GM19372 (cell line): ENCODE results near the gene GAN.

Experiments used
- ATAC-seq: cut with Tn5 transposase; IDR thresholded peaks from one replicate; pipeline ENCODE4 v1.9.1; 2021; ENCODE audit warnings: mild to moderate bottlenecking, low read depth, moderate library complexity; ENCODE audit not compliant: unreplicated experiment

The GAN gene

GRCh38 chr16:81349608-81350305 lies 35.0 kb downstream of the GAN start:
- ATAC-seq = no peak

DNA sequence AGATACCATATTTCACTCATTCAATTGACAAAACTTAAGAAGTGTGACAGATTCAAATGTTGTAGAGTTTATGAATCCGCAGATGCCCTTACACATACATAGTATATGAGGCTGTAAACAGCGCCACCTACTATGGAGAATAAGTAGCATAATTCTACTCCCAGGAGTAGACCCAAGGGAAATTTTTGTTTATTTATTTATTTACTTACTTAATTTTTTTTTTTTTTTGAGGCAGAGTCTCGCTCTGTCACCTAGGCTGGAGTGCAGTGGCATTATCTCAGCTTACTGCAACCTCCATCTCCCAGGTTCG lies 35.5 kb downstream of the GAN start:
- ATAC-seq = no peak

DNA sequence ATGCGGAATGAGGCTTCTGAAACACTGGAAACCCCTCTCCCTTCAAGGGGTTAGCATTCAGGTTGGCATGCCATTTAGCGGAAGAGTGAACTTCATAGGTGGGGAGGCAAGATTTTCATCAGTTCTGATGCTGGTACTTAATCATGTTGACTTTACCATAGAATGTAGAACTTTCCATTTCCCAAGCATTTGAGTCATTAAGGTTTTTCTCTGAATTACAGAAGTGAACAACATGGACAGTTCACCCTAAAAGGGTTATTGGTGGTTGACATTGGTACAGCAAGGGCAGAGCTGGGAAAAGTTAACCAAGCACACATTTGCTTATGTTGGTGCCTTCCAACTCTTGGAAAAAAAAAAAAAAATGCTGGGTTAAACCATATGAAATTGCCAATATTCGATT lies 39.1 kb downstream of the GAN start:
- no peak for ATAC-seq

DNA sequence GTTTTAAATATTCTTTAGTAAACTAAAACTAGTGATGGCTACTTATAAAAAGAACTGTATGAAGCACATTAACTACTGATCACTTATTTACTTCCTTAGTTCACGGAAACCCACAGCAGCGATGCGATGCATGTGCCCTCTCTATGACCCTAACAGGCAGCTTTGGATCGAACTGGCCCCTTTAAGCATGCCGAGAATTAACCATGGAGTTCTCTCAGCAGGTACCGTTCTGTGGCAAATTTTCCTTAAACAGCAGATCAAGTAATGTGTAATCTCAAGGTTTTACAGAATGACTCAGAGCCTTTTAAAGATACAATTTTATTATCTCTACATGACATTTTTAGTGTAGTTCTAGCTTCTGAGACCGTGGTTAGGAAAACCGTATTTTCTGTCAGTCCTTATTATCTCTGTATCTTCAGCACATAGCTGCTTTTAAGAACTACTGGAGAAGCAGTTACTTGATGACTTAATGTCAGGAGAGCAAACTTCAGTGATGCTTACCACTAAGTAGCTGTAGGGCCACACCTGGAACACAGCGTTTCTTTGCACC lies 43.0 kb downstream of the GAN start:
- no peak for ATAC-seq

DNA sequence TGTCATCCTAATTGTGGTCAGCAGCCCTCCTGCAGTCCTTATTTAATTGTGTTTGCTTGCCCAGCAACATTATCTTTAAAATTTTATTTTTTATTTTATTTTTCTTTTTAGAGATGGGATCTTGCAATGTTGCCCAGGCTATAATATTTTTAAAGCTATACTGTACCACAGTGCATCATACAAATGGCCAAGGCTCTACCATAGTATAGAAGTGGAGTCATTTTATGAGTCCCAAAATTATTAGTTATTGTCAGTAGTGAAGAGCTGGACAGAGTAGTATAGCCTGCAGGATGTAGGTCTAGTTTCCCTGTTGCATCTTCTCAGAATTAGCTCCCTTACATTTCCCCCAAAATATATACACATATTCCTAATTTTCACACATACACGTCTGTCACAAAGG lies 44.1 kb downstream of the GAN start:
- ATAC-seq = no peak

DNA sequence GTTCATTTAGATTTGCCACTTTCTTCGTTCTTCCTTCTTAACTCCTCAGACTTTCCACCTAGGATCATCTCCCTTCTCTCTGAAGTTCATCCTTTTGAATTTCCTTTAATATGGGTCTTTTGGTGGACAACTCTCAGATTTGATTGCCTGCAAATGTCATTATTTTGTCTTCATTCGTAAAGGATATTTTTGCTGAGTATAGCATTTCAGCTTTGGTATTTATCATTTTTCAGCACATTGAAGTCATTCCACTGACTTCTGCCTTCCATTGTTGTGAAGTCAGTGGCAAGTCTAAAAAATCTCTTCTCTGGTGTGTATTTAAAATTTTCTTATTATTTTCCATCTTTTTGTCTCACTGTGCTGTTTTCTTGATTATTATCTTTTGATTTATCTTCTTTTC lies 45.4 kb downstream of the GAN start:
- no peak for ATAC-seq

DNA sequence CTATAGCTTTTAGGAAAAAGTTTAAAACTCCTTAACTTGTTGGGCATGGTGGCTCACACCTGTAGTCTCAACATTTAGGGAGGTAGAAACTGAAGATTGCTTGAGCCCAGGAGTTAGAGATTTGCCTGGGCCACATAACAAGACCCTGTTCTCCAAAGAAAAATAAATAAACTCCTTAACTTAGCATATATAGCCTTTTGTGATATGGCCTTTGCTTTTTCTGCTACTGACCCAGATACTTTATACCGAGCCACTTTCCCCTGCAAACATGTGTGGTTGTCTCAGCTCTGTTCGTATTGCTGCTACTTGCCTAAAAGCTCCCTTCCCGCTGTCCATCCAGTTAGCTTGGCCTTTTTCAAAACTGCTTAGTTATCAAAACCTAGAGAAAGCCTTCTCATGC lies 51.0 kb downstream of the GAN start:
- no peak for ATAC-seq

DNA sequence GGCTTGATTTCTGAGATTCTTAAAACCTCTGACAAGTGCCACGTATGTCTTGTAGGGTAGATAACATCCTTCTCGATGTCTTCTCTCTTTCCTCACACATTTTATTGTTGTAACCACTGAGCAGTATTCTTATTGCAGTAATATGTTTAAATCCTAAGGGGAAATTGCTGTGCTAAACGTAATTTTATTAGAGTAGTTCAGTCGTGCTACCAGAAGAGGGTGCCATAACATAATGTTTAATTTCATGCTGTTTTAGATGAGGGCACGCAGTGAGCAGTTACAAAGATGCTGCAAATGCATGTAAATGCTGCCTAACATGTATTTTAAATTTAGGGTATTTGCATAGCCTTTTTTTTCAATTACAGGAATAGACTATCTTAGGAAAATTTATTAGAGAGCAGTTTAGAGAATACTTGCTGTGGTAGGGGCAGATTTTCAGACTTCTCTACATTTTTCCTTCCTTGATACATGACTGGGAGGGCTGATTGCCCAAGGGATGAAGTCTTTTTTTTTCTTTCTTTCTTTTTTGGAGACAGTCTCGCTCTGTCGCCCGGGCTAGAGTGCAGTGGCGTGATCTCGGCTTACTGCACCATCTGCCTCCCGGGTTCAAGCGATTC lies 51.7 kb downstream of the GAN start:
- ATAC-seq = no peak

- no peak for ATAC-seq
Measured at GRCh38 chr16:81367821-81368220, 53.1 kb downstream of the GAN start.

- ATAC-seq = no peak
Measured at GRCh38 chr16:81369888-81370504, 55.2 kb downstream of the GAN start.

GRCh38 chr16:81371106-81371505 lies 56.3 kb downstream of the GAN start:
- no peak for ATAC-seq

DNA sequence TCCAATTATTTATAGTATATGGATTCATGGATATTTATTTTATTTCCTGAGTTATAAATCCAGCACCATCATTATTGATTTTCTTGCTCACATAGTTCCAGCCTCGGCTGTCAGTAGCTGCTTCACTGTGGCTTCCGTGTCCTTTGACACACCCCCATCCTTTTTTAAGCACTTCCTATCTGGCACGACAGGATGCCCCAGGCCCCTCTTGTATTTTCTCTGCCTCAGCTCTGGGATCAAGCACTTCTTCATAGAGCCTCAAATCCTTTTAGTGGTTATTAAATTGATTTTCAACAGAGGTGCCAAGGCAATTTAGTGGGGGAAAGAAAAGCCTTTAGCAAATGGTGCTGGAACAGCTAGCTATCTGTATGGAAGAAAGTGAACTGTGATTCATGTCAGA lies 59.8 kb downstream of the GAN start:
- ATAC-seq = no peak

- no peak for ATAC-seq
Measured at GRCh38 chr16:81376880-81377279, 62.1 kb downstream of the GAN start.

GRCh38 chr16:81378049-81378448 lies 63.3 kb downstream of the GAN start:
- no peak for ATAC-seq

- no peak for ATAC-seq
Measured at GRCh38 chr16:81380932-81381331, 66.2 kb downstream of the GAN start.

- ATAC-seq = no peak
Measured at GRCh38 chr16:81384006-81384405, 69.2 kb downstream of the GAN start.

GRCh38 chr16:81385031-81385756 lies 70.4 kb downstream of the GAN start:
- ATAC-seq = no peak

GRCh38 chr16:81388357-81388756 lies 73.6 kb downstream of the GAN start:
- no peak for ATAC-seq

DNA sequence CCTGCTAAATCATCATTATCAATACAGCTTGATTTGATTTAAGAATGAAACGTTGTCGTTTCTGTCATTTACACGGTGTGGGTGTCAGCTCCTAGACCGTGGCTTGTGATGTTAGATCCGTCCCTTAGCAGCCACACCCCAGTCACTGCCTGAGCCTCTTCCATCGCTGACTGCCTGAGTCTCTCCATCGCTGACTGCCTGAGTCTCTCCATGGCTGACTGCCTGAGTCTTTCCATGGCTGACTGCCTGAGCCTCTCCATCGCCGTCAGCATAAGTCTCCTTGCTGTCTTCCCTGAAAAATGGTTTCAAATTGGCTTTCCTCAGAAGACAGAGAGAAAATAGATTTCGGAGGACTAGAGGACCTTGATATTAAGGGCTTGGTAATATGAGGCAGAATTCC lies 76.1 kb downstream of the GAN start:
- ATAC-seq = no peak

DNA sequence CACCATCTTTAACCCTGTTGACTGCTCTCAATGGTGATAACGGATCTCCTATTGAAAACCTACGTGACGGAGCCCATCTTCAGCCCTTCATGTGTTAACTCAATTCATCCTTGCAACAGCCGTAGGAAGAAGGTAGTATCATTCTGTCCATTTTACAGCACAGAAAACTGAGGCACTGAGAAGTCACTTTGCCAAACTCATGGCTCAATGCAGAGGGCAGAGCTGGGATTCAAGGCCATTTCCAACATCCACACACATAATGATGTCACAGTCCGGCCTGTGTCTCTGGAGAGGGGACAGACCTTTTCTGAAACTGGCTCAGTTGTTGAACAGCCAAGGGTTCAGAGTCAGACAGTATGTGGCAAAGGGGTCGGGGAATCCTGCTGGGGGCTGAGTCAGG lies 77.2 kb downstream of the GAN start:
- no peak for ATAC-seq

GRCh38 chr16:81394416-81394815 lies 79.7 kb downstream of the GAN start:
- no peak for ATAC-seq
